GM12892 (cell line): ENCODE data around the gene CNN3.

ENCODE experiments used
- POLR2A ChIP-seq: IDR thresholded peaks from 2 replicates; pipeline ENCODE4 v1.6.1; 2011; ENCODE audit warnings: low read depth, low read length, control low read depth
- POLR2AphosphoS5 ChIP-seq: IDR thresholded peaks from 2 replicates; pipeline ENCODE4 v1.6.1; 2011; ENCODE audit warnings: low read depth, low read length, control low read depth
- TAF1 ChIP-seq: IDR thresholded peaks from 2 replicates; pipeline ENCODE4 v1.6.1; 2011; ENCODE audit warnings: low read depth, mild to moderate bottlenecking, control low read depth, low read length, borderline replicate concordance

DNA sequence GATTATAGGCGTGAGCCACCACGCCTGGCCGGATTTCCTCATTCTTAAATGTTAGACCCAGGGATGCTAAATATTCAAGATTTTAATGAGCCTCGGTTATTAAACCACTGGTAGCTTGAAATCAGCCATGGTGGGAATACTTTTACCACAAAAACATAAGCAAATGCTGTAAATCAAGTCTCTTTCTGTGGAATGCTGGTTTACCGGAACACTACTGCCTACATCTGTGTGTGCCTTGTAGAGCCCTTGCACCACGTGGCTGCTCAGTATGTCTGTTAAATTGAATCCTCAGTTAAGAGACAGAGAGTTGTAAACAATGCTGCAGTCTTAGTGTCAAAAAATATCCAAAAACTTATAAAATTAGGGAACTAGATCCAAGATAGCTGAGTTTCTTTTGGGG lies 26.8 kb upstream of the CNN3 start:
- TF ChIP-seq POLR2A (no peak), POLR2AphosphoS5 (no peak), TAF1 (no peak)
